GM23248 (cell line): Measurements from ENCODE around the gene TTC21A.

Experiments used
- EZH2 ChIP-seq: fragments of 200-600 bp; sonication (generic); IDR thresholded peaks from 2 replicates; pipeline ENCODE4 v1.6.1; 2018; ENCODE audit warnings: antibody characterized with exemption, mild to moderate bottlenecking; ENCODE audit not compliant: insufficient read depth, poor library complexity, severe bottlenecking
- EZH2phosphoT487 ChIP-seq: fragments of 200-600 bp; sonication (generic); IDR thresholded peaks from 2 replicates; pipeline ENCODE4 v1.6.1; 2018; ENCODE audit warnings: antibody characterized with exemption, moderate library complexity, mild to moderate bottlenecking, low read depth; ENCODE audit not compliant: insufficient read depth

GRCh38 chr3:39135170-39135805 lies 27.8 kb downstream of the TTC21A start:
- TF ChIP-seq EZH2phosphoT487 (no peak), EZH2 (no peak)
